ENCODE data around the gene PELI2. TPM values are rescaled to one million over a fixed set of nuclear protein-coding genes. Genes with fewer than 3 reads are reported as not detected.

Gene PELI2
- total RNA-seq, 4 donors from 2014 or later: 12.9 to 21.8 (median 17.6) TPM

DNA sequence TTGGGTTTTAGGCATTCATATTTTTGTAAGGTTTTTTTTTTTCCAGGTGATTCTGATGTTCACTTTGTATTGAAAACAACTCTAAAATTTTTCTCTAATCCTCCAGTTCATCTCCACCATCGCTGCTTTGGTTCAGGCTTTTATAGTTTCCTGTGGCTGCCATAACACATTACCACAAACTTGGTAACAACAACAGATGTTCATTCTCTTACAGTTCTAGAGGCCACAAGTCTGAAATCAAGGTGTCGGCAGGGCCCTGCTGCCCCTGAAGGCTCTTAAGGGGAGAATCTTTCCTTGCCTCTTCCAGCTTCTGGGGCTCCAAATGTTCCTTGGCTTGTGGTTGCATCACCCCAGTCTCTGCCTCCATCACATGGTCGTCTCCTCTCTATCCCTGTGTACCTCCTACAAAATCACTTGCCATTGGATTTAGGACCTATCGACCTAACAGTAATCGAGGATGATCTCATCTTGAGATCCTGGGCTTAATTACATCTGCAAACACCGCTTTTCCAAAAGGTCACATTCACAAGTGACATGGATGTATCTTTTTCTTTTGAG lies 55.2 kb downstream of the PELI2 start:
- TF ChIP-seq, protein P1, sequence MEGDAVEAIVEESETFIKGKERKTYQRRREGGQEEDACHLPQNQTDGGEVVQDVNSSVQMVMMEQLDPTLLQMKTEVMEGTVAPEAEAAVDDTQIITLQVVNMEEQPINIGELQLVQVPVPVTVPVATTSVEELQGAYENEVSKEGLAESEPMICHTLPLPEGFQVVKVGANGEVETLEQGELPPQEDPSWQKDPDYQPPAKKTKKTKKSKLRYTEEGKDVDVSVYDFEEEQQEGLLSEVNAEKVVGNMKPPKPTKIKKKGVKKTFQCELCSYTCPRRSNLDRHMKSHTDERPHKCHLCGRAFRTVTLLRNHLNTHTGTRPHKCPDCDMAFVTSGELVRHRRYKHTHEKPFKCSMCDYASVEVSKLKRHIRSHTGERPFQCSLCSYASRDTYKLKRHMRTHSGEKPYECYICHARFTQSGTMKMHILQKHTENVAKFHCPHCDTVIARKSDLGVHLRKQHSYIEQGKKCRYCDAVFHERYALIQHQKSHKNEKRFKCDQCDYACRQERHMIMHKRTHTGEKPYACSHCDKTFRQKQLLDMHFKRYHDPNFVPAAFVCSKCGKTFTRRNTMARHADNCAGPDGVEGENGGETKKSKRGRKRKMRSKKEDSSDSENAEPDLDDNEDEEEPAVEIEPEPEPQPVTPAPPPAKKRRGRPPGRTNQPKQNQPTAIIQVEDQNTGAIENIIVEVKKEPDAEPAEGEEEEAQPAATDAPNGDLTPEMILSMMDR (IDR thresholded peaks at IDR 0.05; ENCODE audit: low read depth): no peak

DNA sequence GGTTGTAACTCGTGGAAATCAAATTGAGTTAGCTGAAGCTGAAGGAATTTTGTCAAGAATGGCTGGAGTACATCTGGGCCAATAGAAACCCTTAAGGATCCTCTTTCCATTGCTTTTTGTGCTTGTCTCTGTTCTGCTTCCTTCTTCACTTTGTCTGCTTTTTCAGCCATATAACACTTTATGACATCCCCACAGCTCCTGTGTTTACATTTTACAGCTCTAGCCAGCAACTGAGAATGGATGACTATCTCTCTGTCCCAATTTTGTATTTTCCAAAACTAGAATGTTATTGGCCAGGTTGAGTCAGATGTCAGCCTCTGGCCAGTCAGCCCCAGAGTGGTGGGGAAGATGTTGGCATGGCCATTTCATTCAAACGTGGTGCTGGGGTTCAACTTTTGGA lies 57.6 kb downstream of the PELI2 start:
- TF ChIP-seq, protein P1 (IDR thresholded peaks at IDR 0.05; ENCODE audit: low read depth): no peak

DNA sequence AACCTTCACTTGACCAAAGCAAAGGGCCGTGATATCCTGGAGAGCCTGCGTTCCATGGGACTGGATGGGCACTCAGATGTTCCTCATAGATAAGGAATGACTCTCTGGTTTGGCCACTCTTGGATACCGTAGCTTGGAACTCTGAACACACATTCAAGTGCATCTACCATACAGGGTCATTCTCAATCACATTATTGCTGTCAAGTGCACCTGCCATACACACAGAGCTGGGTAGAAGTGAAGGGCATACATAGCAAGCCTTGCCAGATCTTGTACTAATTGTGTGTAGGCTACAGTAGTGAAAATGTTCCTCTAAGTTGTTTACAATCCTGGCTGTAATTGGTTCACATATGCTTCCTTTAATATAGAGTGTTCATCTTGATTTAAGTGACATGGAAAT lies 58.3 kb downstream of the PELI2 start:
- TF ChIP-seq, protein P1 (IDR thresholded peaks at IDR 0.05; ENCODE audit: low read depth): no peak

DNA sequence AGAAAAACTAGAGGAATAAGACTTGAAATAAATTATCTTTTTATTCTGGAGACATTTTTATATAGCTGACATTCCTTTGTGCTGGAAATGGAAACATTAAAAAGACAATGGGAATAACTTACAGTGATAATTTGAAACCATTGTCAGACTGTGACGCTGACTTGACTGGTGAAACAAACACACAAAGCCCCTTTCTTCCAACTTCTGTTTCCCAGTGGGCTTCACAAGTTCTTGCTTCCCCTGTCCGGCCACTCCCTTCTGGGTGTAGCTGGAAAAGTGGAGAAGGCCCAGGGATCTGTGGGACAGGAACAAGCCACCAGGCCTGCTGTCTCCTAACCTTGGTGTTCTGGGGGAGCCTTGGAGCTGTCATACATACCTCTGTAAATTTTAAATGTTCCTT lies 58.8 kb downstream of the PELI2 start:
- TF ChIP-seq, protein P1 (IDR thresholded peaks at IDR 0.05; ENCODE audit: low read depth): no peak

DNA sequence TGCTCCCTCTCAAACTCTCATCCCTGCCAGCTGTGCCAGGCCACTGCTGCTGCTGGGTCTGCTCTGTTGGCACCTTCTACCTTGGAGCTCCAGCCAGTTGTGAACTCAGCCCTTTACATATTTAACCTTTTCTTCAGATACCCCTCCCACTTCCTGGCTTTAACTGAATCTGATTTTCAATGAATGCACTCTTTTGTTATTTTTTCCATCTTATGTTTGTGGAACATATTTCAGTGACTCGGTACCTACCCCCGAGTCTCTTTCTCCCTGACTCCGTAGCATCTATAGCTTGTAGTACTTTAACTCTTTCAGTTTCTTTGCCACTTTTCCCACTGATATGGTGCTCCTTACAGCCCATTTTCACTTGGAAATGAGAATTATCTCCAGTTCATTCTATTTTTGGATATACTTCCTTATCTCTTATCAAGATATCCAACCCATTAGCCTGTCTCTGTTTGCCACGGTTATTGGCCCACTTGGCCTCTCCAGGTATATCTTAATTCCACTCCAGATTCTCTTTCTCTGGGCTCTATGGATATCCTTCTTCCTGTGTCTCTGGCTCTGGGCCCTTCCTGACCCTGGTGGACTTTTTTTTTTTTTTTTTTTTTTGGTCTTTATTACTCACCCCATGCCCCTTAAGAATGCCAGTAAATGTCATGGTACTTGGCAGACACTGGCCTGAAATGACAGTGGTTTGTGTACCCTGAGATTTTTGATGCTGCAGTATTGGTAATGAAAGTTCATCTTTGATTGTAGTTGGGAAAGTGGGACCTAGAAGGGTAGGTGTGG lies 62.7 kb downstream of the PELI2 start:
- TF ChIP-seq, protein P1 (IDR thresholded peaks at IDR 0.05; ENCODE audit: low read depth): no peak

DNA sequence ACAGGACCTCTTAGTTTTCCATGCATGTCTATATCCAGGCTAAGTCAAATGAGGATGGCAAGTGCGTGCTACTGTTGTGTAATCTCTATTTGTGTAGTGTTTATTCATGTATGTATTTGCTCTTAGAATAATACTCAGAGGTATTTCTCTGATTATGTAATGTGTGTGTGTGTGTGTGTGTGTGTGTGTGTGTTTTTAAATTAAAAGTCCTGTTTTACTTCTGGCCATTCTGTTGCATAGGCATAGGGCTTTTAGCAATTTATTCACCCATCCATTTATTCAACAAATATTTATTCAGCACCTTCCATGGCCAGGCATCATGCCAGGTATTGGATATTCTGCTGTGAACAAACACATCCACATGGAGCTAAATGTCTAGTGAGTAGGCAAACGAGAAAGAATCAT lies 63.5 kb downstream of the PELI2 start:
- TF ChIP-seq, protein P1 (IDR thresholded peaks at IDR 0.05; ENCODE audit: low read depth): no peak

DNA sequence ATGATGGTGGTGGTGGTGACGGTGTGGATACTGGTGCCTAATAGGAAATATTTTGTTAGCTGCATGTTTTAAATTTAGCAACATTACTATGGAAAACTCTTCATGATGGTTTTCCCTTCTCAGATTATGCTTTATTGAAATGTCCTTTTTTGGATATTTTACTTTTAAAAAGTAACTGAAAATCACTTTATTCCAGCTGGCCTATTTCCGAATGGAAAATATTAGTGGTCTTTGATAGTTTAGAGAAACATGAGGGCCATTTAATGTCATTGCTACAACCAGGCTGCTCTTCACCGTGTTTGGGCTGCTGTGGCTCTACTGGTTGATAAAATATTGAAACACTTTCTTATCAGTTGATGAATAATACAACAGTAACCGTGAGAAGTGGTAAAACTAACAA lies 64.2 kb downstream of the PELI2 start:
- TF ChIP-seq, protein P1 (IDR thresholded peaks at IDR 0.05; ENCODE audit: low read depth): no peak
